Measurements from ENCODE around the gene ILF2.

Gene ILF2

DNA sequence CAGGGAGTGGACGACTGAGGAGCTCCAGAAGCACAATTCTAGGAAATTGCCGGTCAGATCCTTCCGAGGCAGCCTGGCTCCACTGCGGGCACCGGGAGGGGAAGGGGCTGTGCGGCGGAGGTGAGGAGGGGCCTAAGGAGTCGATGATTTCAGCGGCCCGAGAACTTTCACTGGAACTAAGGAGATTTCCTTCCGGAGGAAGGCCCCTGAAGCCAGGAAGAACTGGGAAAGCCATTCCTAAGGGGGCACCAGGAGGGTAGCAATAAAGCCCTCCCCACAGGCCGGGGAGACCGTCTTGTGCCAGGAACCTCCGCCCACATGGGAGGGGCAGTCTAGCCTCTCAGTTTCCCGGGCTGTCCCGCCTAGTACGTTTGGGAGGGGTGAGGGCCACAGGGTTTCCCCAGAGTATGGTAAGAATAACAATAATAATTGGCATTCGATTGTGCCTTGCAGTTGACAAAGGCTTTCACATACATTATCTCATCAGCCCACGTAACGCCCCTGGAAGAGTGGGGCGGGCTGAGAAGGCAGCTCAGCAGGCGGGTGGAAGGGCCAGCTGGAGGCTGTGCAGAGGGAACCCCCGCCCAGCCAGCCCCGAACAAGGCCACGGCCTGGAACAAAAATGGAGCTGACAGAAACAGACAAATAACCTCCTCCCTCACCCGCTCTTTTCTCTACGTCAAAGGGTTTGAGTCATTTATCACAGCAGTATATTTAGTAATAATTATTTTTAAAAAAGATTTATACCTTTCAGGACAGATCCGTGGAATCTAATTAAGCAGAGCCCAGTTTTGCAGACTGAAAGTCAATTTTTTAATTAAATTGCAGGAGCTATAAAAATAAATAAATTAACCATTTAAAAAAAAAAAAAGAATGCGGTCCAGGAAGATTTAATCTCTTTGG is 27.5 kb upstream of the ILF2 start (continued):
- TF ChIP-seq, protein P1, sequence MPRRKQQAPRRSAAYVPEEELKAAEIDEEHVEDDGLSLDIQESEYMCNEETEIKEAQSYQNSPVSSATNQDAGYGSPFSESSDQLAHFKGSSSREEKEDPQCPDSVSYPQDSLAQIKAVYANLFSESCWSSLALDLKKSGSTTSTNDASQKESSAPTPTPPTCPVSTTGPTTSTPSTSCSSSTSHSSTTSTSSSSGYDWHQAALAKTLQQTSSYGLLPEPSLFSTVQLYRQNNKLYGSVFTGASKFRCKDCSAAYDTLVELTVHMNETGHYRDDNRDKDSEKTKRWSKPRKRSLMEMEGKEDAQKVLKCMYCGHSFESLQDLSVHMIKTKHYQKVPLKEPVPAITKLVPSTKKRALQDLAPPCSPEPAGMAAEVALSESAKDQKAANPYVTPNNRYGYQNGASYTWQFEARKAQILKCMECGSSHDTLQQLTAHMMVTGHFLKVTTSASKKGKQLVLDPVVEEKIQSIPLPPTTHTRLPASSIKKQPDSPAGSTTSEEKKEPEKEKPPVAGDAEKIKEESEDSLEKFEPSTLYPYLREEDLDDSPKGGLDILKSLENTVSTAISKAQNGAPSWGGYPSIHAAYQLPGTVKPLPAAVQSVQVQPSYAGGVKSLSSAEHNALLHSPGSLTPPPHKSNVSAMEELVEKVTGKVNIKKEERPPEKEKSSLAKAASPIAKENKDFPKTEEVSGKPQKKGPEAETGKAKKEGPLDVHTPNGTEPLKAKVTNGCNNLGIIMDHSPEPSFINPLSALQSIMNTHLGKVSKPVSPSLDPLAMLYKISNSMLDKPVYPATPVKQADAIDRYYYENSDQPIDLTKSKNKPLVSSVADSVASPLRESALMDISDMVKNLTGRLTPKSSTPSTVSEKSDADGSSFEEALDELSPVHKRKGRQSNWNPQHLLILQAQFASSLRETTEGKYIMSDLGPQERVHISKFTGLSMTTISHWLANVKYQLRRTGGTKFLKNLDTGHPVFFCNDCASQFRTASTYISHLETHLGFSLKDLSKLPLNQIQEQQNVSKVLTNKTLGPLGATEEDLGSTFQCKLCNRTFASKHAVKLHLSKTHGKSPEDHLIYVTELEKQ (tag by site-specific recombination; IDR thresholded peaks at IDR 0.05; ENCODE audit: borderline replicate concordance), result no peak
- TF ChIP-seq ZNF560 (tag by site-specific recombination; IDR thresholded peaks at IDR 0.05; ENCODE audit: borderline replicate concordance) (no peak), ZNF146 (tag by site-specific recombination; IDR thresholded peaks at IDR 0.05) (no peak), ZNF548 (tag by site-specific recombination; IDR thresholded peaks at IDR 0.05) (no peak), ZNF292 (tag by site-specific recombination; IDR thresholded peaks at IDR 0.05; ENCODE audit: borderline replicate concordance, low read depth) (no peak), ZNF48 (tag by site-specific recombination; IDR thresholded peaks at IDR 0.05) (no peak), ZNF16 (tag by site-specific recombination; IDR thresholded peaks at IDR 0.05; ENCODE audit: low read depth) (no peak), KLF10 (tag by site-specific recombination; IDR thresholded peaks at IDR 0.05) (0 out of 2 replicates have a peak, but pooled peaks have one; percentile 58), ZNF677 (tag by site-specific recombination; IDR thresholded peaks at IDR 0.05) (no peak), ZNF521 (tag by site-specific recombination; IDR thresholded peaks at IDR 0.05) (no peak), ZNF561 (tag by site-specific recombination; IDR thresholded peaks at IDR 0.05; ENCODE audit: borderline replicate concordance) (no peak), ZNF623 (tag by site-specific recombination; IDR thresholded peaks at IDR 0.05) (no peak), ZNF76 (tag by site-specific recombination; IDR thresholded peaks at IDR 0.05; ENCODE audit: borderline replicate concordance, low read depth) (no peak), ZNF354C (tag by site-specific recombination; IDR thresholded peaks at IDR 0.05; ENCODE audit: borderline replicate concordance, low read depth) (no peak), SALL2 (tag by site-specific recombination; IDR thresholded peaks at IDR 0.05; ENCODE audit: borderline replicate concordance) (no peak), ZNF114 (tag by site-specific recombination; IDR thresholded peaks at IDR 0.05) (no peak)
- TF ChIP-seq, protein P2, sequence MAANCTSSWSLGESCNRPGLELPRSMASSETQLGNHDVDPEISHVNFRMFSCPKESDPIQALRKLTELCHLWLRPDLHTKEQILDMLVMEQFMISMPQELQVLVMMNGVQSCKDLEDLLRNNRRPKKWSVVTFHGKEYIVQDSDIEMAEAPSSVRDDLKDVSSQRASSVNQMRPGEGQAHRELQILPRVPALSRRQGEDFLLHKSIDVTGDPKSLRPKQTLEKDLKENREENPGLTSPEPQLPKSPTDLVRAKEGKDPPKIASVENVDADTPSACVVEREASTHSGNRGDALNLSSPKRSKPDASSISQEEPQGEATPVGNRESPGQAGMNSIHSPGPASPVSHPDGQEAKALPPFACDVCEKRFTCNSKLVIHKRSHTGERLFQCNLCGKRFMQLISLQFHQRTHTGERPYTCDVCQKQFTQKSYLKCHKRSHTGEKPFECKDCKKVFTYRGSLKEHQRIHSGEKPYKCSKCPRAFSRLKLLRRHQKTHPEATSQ (tag by site-specific recombination; IDR thresholded peaks at IDR 0.05), result no peak
- TF ChIP-seq, protein P3, sequence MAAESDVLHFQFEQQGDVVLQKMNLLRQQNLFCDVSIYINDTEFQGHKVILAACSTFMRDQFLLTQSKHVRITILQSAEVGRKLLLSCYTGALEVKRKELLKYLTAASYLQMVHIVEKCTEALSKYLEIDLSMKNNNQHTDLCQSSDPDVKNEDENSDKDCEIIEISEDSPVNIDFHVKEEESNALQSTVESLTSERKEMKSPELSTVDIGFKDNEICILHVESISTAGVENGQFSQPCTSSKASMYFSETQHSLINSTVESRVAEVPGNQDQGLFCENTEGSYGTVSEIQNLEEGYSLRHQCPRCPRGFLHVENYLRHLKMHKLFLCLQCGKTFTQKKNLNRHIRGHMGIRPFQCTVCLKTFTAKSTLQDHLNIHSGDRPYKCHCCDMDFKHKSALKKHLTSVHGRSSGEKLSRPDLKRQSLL (tag by site-specific recombination; IDR thresholded peaks at IDR 0.05), result no peak
- TF ChIP-seq, protein P4, sequence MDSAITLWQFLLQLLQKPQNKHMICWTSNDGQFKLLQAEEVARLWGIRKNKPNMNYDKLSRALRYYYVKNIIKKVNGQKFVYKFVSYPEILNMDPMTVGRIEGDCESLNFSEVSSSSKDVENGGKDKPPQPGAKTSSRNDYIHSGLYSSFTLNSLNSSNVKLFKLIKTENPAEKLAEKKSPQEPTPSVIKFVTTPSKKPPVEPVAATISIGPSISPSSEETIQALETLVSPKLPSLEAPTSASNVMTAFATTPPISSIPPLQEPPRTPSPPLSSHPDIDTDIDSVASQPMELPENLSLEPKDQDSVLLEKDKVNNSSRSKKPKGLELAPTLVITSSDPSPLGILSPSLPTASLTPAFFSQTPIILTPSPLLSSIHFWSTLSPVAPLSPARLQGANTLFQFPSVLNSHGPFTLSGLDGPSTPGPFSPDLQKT (IDR thresholded peaks at IDR 0.05; ENCODE audit: borderline replicate concordance, low read depth, low read length), result no peak
- TF ChIP-seq, protein P5, sequence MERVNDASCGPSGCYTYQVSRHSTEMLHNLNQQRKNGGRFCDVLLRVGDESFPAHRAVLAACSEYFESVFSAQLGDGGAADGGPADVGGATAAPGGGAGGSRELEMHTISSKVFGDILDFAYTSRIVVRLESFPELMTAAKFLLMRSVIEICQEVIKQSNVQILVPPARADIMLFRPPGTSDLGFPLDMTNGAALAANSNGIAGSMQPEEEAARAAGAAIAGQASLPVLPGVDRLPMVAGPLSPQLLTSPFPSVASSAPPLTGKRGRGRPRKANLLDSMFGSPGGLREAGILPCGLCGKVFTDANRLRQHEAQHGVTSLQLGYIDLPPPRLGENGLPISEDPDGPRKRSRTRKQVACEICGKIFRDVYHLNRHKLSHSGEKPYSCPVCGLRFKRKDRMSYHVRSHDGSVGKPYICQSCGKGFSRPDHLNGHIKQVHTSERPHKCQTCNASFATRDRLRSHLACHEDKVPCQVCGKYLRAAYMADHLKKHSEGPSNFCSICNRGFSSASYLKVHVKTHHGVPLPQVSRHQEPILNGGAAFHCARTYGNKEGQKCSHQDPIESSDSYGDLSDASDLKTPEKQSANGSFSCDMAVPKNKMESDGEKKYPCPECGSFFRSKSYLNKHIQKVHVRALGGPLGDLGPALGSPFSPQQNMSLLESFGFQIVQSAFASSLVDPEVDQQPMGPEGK (tag by site-specific recombination; IDR thresholded peaks at IDR 0.05), result peak; percentile 67; the same call in 1 of the 2 replicates
- TF ChIP-seq, protein P6, sequence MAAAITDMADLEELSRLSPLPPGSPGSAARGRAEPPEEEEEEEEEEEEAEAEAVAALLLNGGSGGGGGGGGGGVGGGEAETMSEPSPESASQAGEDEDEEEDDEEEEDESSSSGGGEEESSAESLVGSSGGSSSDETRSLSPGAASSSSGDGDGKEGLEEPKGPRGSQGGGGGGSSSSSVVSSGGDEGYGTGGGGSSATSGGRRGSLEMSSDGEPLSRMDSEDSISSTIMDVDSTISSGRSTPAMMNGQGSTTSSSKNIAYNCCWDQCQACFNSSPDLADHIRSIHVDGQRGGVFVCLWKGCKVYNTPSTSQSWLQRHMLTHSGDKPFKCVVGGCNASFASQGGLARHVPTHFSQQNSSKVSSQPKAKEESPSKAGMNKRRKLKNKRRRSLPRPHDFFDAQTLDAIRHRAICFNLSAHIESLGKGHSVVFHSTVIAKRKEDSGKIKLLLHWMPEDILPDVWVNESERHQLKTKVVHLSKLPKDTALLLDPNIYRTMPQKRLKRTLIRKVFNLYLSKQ (tag by site-specific recombination; IDR thresholded peaks at IDR 0.05; ENCODE audit: borderline replicate concordance), result no peak
- TF ChIP-seq, protein P7, sequence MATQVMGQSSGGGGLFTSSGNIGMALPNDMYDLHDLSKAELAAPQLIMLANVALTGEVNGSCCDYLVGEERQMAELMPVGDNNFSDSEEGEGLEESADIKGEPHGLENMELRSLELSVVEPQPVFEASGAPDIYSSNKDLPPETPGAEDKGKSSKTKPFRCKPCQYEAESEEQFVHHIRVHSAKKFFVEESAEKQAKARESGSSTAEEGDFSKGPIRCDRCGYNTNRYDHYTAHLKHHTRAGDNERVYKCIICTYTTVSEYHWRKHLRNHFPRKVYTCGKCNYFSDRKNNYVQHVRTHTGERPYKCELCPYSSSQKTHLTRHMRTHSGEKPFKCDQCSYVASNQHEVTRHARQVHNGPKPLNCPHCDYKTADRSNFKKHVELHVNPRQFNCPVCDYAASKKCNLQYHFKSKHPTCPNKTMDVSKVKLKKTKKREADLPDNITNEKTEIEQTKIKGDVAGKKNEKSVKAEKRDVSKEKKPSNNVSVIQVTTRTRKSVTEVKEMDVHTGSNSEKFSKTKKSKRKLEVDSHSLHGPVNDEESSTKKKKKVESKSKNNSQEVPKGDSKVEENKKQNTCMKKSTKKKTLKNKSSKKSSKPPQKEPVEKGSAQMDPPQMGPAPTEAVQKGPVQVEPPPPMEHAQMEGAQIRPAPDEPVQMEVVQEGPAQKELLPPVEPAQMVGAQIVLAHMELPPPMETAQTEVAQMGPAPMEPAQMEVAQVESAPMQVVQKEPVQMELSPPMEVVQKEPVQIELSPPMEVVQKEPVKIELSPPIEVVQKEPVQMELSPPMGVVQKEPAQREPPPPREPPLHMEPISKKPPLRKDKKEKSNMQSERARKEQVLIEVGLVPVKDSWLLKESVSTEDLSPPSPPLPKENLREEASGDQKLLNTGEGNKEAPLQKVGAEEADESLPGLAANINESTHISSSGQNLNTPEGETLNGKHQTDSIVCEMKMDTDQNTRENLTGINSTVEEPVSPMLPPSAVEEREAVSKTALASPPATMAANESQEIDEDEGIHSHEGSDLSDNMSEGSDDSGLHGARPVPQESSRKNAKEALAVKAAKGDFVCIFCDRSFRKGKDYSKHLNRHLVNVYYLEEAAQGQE (tag by site-specific recombination; IDR thresholded peaks at IDR 0.05), result no peak
